ENCODE measurements around the gene MCM10. TPM values are rescaled to one million over a fixed set of nuclear protein-coding genes. Genes with fewer than 3 reads are reported as not detected.
A peak's percentile ranks its signal among the peaks of the same experiment; 100 is the strongest.

The MCM10 gene
- total RNA-seq, 2 experiments from 2014 or later: 0.16 to 0.50 TPM

DNA sequence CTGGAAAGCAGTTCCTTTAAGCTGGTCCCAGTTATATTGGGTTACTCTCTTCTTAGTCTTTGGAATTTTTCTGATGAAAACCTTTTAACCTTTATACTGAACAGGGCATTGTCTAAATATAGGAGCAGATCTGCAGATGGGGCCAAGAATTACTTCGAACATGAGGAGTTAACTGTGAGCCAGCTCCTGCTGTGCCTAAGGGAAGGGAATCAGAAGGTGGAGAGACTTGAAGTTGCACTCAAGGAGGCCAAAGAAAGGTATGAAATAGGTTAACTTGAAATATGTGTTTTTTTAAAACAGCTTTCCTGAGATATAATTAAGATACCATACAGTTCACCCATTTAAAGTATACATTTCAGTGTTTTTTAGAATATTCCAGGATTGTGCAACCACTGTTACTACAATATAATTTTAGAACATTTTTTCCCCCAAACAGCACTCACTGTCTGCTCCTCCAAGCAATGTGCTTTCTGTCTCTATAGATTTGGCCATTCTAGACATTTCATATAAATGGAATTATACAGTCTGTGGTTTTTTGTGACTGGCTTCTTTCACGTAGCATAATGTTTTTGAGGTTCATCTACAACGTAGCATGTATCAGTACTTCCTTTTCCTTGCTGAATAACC, 42.5 kb upstream of the MCM10 start:
- Histone ChIP-seq H3K27me3 (ENCODE audit: control insufficient read depth in 1 of 2, insufficient read depth in 2 of 2, low read length in 2 of 2) (no peaks in the 10 kb centered on the region), H3K4me1 (ENCODE audit: insufficient read depth, low read length) (peaks cover 24% of the 10 kb centered on the region), H3K27ac (ENCODE audit: low read depth in 1 of 2, low read length in 2 of 2) (no peak overlapping the region), H3K36me3 (ENCODE audit: insufficient read depth, low read length) (peaks cover 82% of the 10 kb centered on the region), H3K9me3 (ENCODE audit: control insufficient read depth in 1 of 2, insufficient read depth in 1 of 2, low read length in 2 of 2) (no peaks in the 10 kb centered on the region), H3K4me3 (ENCODE audit: low read length) (no peak overlapping the region)
- H3K27ac Mint-ChIP-seq: no peak overlapping the region
- H3K4me3 Mint-ChIP-seq: no peak overlapping the region
- ChIA-PET CTCF (interaction anchor here (0.6 to 2.0 kb wide), 2 partner anchors 15 to 19 kb away, joined by 3 to 11 read pairs; partner anchors contain the start of gene OPTN), POLR2A (interaction anchor here (1.7 kb wide), 1 partner anchor 11 kb away, joined by 10 read pairs; no protein-coding TSS in a partner anchor)
- ATAC-seq (ENCODE audit: poor library complexity): no peak
- H3K9me3 Mint-ChIP-seq: no peaks in the 10 kb centered on the region
- peaks cover 34% of the 10 kb centered on the region for H3K4me1 Mint-ChIP-seq (ENCODE audit: low read depth)
- DNase-seq: no peak
- intact Hi-C loops (cut with DNase I, micrococcal nuclease): no loop called here
- no peak for TF ChIP-seq CTCF (IDR thresholded peaks at IDR 0.05)
- no peaks in the 10 kb centered on the region for H3K27me3 Mint-ChIP-seq
- peaks cover 85% of the 10 kb centered on the region for H3K36me3 Mint-ChIP-seq (ENCODE audit: low read depth)

- peak overlapping the region; percentile 67 for H3K27ac Mint-ChIP-seq
- Histone ChIP-seq H3K36me3 (ENCODE audit: insufficient read depth, low read length) (peaks cover 92% of the 10 kb centered on the region), H3K9me3 (ENCODE audit: control insufficient read depth in 1 of 2, insufficient read depth in 1 of 2, low read length in 2 of 2) (no peaks in the 10 kb centered on the region), H3K4me1 (ENCODE audit: insufficient read depth, low read length) (peaks cover 20% of the 10 kb centered on the region), H3K27me3 (ENCODE audit: control insufficient read depth in 1 of 2, insufficient read depth in 2 of 2, low read length in 2 of 2) (no peaks in the 10 kb centered on the region), H3K4me3 (ENCODE audit: low read length) (no peak overlapping the region), H3K27ac (ENCODE audit: low read depth in 1 of 2, low read length in 2 of 2) (no peak overlapping the region)
- H3K4me1 Mint-ChIP-seq (ENCODE audit: low read depth): peaks cover 29% of the 10 kb centered on the region
- CTCF ChIA-PET: no interaction called here
- no peaks in the 10 kb centered on the region for H3K9me3 Mint-ChIP-seq
- ATAC-seq (ENCODE audit: poor library complexity) (no peak), DNase-seq (no peak)
- intact Hi-C loops (cut with DNase I, micrococcal nuclease): no loop called here
- H3K4me3 Mint-ChIP-seq: no peak overlapping the region
- POLR2A ChIA-PET: interaction anchor here (0.6 to 0.7 kb wide), 2 partner anchors 13 to 528 kb away, joined by 3 read pairs; no protein-coding TSS in a partner anchor
- no peak for TF ChIP-seq CTCF (IDR thresholded peaks at IDR 0.05)
- H3K27me3 Mint-ChIP-seq: no peaks in the 10 kb centered on the region
- peaks cover 94% of the 10 kb centered on the region for H3K36me3 Mint-ChIP-seq (ENCODE audit: low read depth)
Measured at GRCh38 chr10:13120786-13121499, 40.4 kb upstream of the MCM10 start.

GRCh38 chr10:13121500-13121854, 39.9 kb upstream of the MCM10 start:
- H3K36me3 Mint-ChIP-seq (ENCODE audit: low read depth): peaks cover 94% of the 10 kb centered on the region
- peaks cover 23% of the 10 kb centered on the region for H3K4me1 Mint-ChIP-seq (ENCODE audit: low read depth)
- no peaks in the 10 kb centered on the region for H3K9me3 ChIP-seq (ENCODE audit: control insufficient read depth in 1 of 2, insufficient read depth in 1 of 2, low read length in 2 of 2)
- H3K27ac Mint-ChIP-seq: no peak overlapping the region
- H3K27me3 Mint-ChIP-seq: no peaks in the 10 kb centered on the region
- POLR2A ChIA-PET: interaction anchor here (0.6 to 0.7 kb wide), 2 partner anchors 13 to 527 kb away, joined by 3 read pairs; no protein-coding TSS in a partner anchor
- no peak overlapping the region for H3K4me3 Mint-ChIP-seq
- H3K27me3 ChIP-seq (ENCODE audit: control insufficient read depth in 1 of 2, insufficient read depth in 2 of 2, low read length in 2 of 2): no peaks in the 10 kb centered on the region
- ATAC-seq (ENCODE audit: poor library complexity) (no peak), DNase-seq (no peak)
- intact Hi-C loops (cut with DNase I, micrococcal nuclease): no loop called here
- no peak for TF ChIP-seq CTCF (IDR thresholded peaks at IDR 0.05)
- peaks cover 89% of the 10 kb centered on the region for H3K36me3 ChIP-seq (ENCODE audit: insufficient read depth, low read length)
- no peak overlapping the region for H3K27ac ChIP-seq (ENCODE audit: low read depth in 1 of 2, low read length in 2 of 2)
- CTCF ChIA-PET: no interaction called here
- H3K9me3 Mint-ChIP-seq: no peaks in the 10 kb centered on the region
- no peak overlapping the region for H3K4me3 ChIP-seq (ENCODE audit: low read length)
- peaks cover 14% of the 10 kb centered on the region for H3K4me1 ChIP-seq (ENCODE audit: insufficient read depth, low read length)
